K562 (cell line): ENCODE results near the gene PPM1L. TPM values are rescaled to one million over a fixed set of nuclear protein-coding genes. Genes with fewer than 3 reads are reported as not detected.

Experiments
- ATAC-seq: fragments of 200-7000 bp; cut with Tn5 transposase; 3 replicates; pipeline ENCODE4 v1.9.1; 2020; ENCODE audit warnings: moderate library complexity
- BruUV-seq: library from RNA; stranded (reverse); fragments of 400-500 nt; replicated peaks from 2 replicates; lab custom pipeline; 2021; lab: Mats Ljungman, UMichigan
- CTCF ChIA-PET: fragments of 300-600 bp; formaldehyde crosslinking; extraction: SDS; loops from one replicate; lab custom pipeline; 2021; ENCODE audit warnings: low intra/inter-chr PET ratio; lab: Yijun Ruan, JAX
- POLR2A ChIA-PET: fragments of 300-600, 350-650 bp; sonication (Branson Sonifier 250); formaldehyde crosslinking; extraction: SDS; loops from one replicate; lab custom pipeline; 2021; ENCODE audit warnings: antibody characterized with exemption, inconsistent platforms; lab: Yijun Ruan, JAX
- DNase-seq, 4 experiments: peaks; one replicate each; pipeline versions ENCODE4 v3.0.0 to v3.0.0-alpha.2; 2011 to 2018; ENCODE audit warnings: low spot score in 3 of 4, mixed read lengths in 3 of 4; ENCODE audit errors: extremely low read depth in 1 of 4
- FAIRE-seq: peaks from 2 replicates; lab custom pipeline; 2011; peaks lifted over from hg19 to GRCh38; lab: Jason Lieb, UNC
- H2AFZ ChIP-seq: 2 replicates; pipeline ENCODE4 v1.6.0; 2011; ENCODE audit warnings: low read depth, low read length, control low read depth, inconsistent platforms
- H3K27ac ChIP-seq: fragments of 200-600 bp; 3 replicates; pipeline ENCODE4 v1.8.0; 2011; ENCODE audit warnings: low read depth, mild to moderate bottlenecking, control low read depth, inconsistent platforms, low read length, moderate library complexity, mixed read lengths; ENCODE audit errors: extremely low read depth
- H3K27me3 ChIP-seq, 2 experiments: fragments of 300-600 bp in 1 of 2; 2 replicates in 1 of 2; 3 replicates in 1 of 2; pipeline versions ENCODE4 v1.6.0 to v1.8.0; 2011; ENCODE audit warnings: inconsistent platforms in 2 of 2, low read length in 2 of 2, mild to moderate bottlenecking in 1 of 2, mixed read lengths in 1 of 2, moderate library complexity in 1 of 2; ENCODE audit not compliant: control insufficient read depth in 2 of 2, insufficient read depth in 2 of 2
- H3K36me3 ChIP-seq: fragments of 300-600 bp; 3 replicates; pipeline ENCODE4 v1.8.0; 2011; ENCODE audit warnings: mild to moderate bottlenecking, low read length, inconsistent platforms; ENCODE audit not compliant: control insufficient read depth, insufficient read depth
- H3K4me1 ChIP-seq, 2 experiments: fragments of 200-600 bp in 1 of 2; replicated peaks in 1 of 2; 2 replicates in 1 of 2; 3 replicates in 1 of 2; pipeline versions ENCODE4 v1.5.1 to v1.8.0; 2011; ENCODE audit warnings: inconsistent platforms in 2 of 2, low read length in 2 of 2, mild to moderate bottlenecking in 1 of 2, mixed read lengths in 1 of 2, moderate library complexity in 1 of 2; ENCODE audit not compliant: control insufficient read depth in 2 of 2, insufficient read depth in 2 of 2
- H3K4me2 ChIP-seq: 2 replicates; pipeline ENCODE4 v1.6.1; 2011; ENCODE audit warnings: low read length, control low read depth, inconsistent platforms, mixed read lengths; ENCODE audit not compliant: insufficient read depth
- H3K4me3 ChIP-seq: fragments of 200-600 bp; sonication (generic), shearing (Covaris generic); 2 replicates; pipeline ENCODE4 v1.5.1; 2016; ENCODE audit warnings: control low read depth, inconsistent platforms
- H3K79me2 ChIP-seq: fragments of 200-600 bp; 3 replicates; pipeline ENCODE4 v1.8.0; 2011; ENCODE audit warnings: low read length, inconsistent platforms; ENCODE audit not compliant: control insufficient read depth, insufficient read depth
- H3K9ac ChIP-seq, 2 experiments: 2 replicates each; pipeline versions ENCODE4 v1.6.0 to v1.6.1; 2011; ENCODE audit warnings: low read depth in 2 of 2, low read length in 2 of 2, control low read depth in 1 of 2, inconsistent platforms in 1 of 2, mild to moderate bottlenecking in 1 of 2, mixed read lengths in 1 of 2; ENCODE audit not compliant: insufficient read depth in 1 of 2
- H3K9me1 ChIP-seq: one replicate; pipeline ENCODE4 v1.6.0; 2011; ENCODE audit warnings: inconsistent platforms, mild to moderate bottlenecking, low read length, moderate library complexity; ENCODE audit not compliant: control insufficient read depth, insufficient read depth
- H3K9me3 ChIP-seq: replicated peaks from 2 replicates; pipeline ENCODE4 v1.5.1; 2011; ENCODE audit warnings: low read depth, low read length, inconsistent platforms; ENCODE audit not compliant: control insufficient read depth, insufficient read depth
- H4K20me1 ChIP-seq: replicated peaks from 2 replicates; pipeline ENCODE4 v1.6.1; 2011; ENCODE audit warnings: low read length, inconsistent platforms, mixed read lengths; ENCODE audit not compliant: control insufficient read depth, insufficient read depth
- KHSRP ChIP-seq: fragments of 450-650 bp; IDR thresholded peaks from 2 replicates; pipeline ENCODE4 v1.6.1; 2017
- PREB ChIP-seq: sonication (generic); formaldehyde crosslinking; IDR thresholded peaks from 2 replicates; pipeline ENCODE4 v1.8.1; 2023; ENCODE audit warnings: mild to moderate bottlenecking, missing genetic modification reagents
- PRPF4 ChIP-seq: fragments of 200-400 bp; formaldehyde crosslinking; IDR thresholded peaks from one replicate; pipeline ENCODE4 v1.6.1; 2017; ENCODE audit warnings: low read length, low read depth, mild to moderate bottlenecking; ENCODE audit not compliant: insufficient read depth, poor library complexity, severe bottlenecking
- ZNF146 ChIP-seq: IDR thresholded peaks from one replicate; pipeline ENCODE4 v1.6.1; 2018; ENCODE audit warnings: missing compliant biosample characterization; ENCODE audit not compliant: unreplicated experiment
- ZNF174 ChIP-seq: fragments of 250-450 bp; sonication (Bioruptor Pico); IDR thresholded peaks from 2 replicates; pipeline ENCODE4 v1.4.0; 2020; ENCODE audit warnings: mild to moderate bottlenecking
- WGBS: fragments of 100-300 bp; shearing (Covaris generic); methylation state at CpG from one replicate; pipeline ENCODE4 v1.1.6; 2016; ENCODE audit warnings: low coverage, mixed read lengths; ENCODE audit not compliant: insufficient coverage; ENCODE audit errors: missing lambda C conversion rate; 5-methylcytosine and 5-hydroxymethylcytosine counted together
- in situ Hi-C: fragments of 300-500 bp; cut with MboI; formaldehyde crosslinking; loops from 4 replicates; pipeline ENCODE4 v1.15.0; 2018; ENCODE audit warnings: inconsistent platforms, mixed read lengths
- intact Hi-C: fragments of 100-400 bp; cut with micrococcal nuclease; formaldehyde crosslinking; loops from 2 replicates; pipeline ENCODE4 v1.14.2; 2022
- polyA plus RNA-seq, 8 experiments: library from polyadenylated mRNA; depleted of rRNA in 4 of 8; stranded (reverse) in 5 of 8; unstranded in 3 of 8; fragments of >200 nt; fragmentation: Nextera tagmentation in 2 of 8; fragmentation: Illumina TruSeq in 1 of 8; extraction: Ambion mirVana in 2 of 8; extraction: Trizol in 1 of 8; gene quantifications; 2 replicates each; pipeline versions ENCODE4 v1.2.1 to v1.2.3, GENCODE V29; 2011 to 2014; ENCODE audit warnings: inconsistent platforms in 1 of 8, missing spikeins in 1 of 8
- total RNA-seq, 7 experiments: library from RNA; depleted of rRNA in 6 of 7; stranded (reverse); fragments of >200 nt in 6 of 7; fragmentation: Illumina TruSeq in 2 of 7; extraction: Trizol in 2 of 7; gene quantifications; 2 replicates each; pipeline versions ENCODE4 v1.2.1 to v1.2.3, GENCODE V29; 2011 to 2021; ENCODE audit warnings: low replicate concordance in 1 of 7

Gene PPM1L
- total and polyA plus RNA-seq, 9 of the 15 experiments (the other 6 are each of a cell fraction or from before 2014, with no cell fraction given), result 0.01 to 0.41 (median 0.14) TPM

- no peak overlapping the region for H3K27ac ChIP-seq
- 0% methylated on average over 2 of the region's 2 CpGs for WGBS
- no peak for FAIRE-seq
- H3K27me3 ChIP-seq, result no peaks in the 10 kb centered on the region
- H3K4me3 ChIP-seq, result no peak overlapping the region
- no peaks in the 10 kb centered on the region for H3K9me3 ChIP-seq
- H3K36me3 ChIP-seq, result no peaks in the 10 kb centered on the region
- ChIA-PET POLR2A (interaction anchor here (0.6 kb wide), 1 partner anchor 969 kb away, joined by 3 read pairs; no protein-coding TSS in a partner anchor), CTCF (no interaction called here)
- no peaks in the 10 kb centered on the region for H3K9me1 ChIP-seq
- no peak for ATAC-seq
- H3K4me2 ChIP-seq, result no peak overlapping the region
- no peaks in the 10 kb centered on the region for H4K20me1 ChIP-seq
- DNase-seq, result no peak
- H2AFZ ChIP-seq, result no peak overlapping the region
- no TSS peak for BruUV-seq
- H3K79me2 ChIP-seq, result no peaks in the 10 kb centered on the region
- TF ChIP-seq PREB (no peak), ZNF146 (no peak), KHSRP (no peak), ZNF174 (CRISPR knock-in tag) (no peak), PRPF4 (no peak)
- no peaks in the 10 kb centered on the region for H3K4me1 ChIP-seq
- no peak overlapping the region for H3K9ac ChIP-seq
- intact Hi-C loops, result no loop called here
- in situ Hi-C loops, result no loop called here
Observed at GRCh38 chr3:160856450-160856849, 100.4 kb downstream of the PPM1L start.
